Endothelial cell of umbilical vein (primary cell): ENCODE measurements around the gene TM4SF20. TPM values are rescaled to one million over a fixed set of nuclear protein-coding genes. Genes with fewer than 3 reads are reported as not detected.

Experiments
- BruUV-seq: library from RNA; stranded (reverse); fragments of 400-500 nt; replicated peaks from 2 replicates; lab custom pipeline; 2021; lab: Mats Ljungman, UMichigan
- CTCF ChIA-PET: fragments of 300-600, 350-600 bp; sonication (Branson Sonifier 250); formaldehyde crosslinking; loops from one replicate; lab custom pipeline; 2021; ENCODE audit warnings: antibody characterized with exemption, inconsistent platforms; lab: Charles Lee
- POLR2A ChIA-PET: fragments of 300-600, 350-600 bp; sonication (Branson Sonifier 250); formaldehyde crosslinking; loops from one replicate; lab custom pipeline; 2021; ENCODE audit warnings: antibody characterized with exemption, inconsistent platforms; lab: Charles Lee
- DNase-seq: peaks from one replicate; pipeline ENCODE4 v3.0.0-alpha.2; 2011; ENCODE audit warnings: low read depth, low spot score
- FAIRE-seq: peaks from 2 replicates; lab custom pipeline; 2011; peaks lifted over from hg19 to GRCh38; lab: Jason Lieb, UNC
- H2AFZ ChIP-seq: 2 replicates; pipeline ENCODE4 v1.6.0; 2012; ENCODE audit warnings: low read depth, low read length, control low read depth, inconsistent platforms
- H3K27ac ChIP-seq: 2 replicates; pipeline ENCODE4 v1.5.1; 2011; ENCODE audit warnings: low read depth, mild to moderate bottlenecking, control low read depth, low read length, moderate library complexity; ENCODE audit not compliant: insufficient read depth
- H3K27me3 ChIP-seq, 2 experiments: 2 replicates each; pipeline versions ENCODE4 v1.6.0 to v1.6.1; 2011; ENCODE audit warnings: low read length in 2 of 2, mixed read lengths in 1 of 2; ENCODE audit not compliant: control insufficient read depth in 2 of 2, insufficient read depth in 2 of 2
- H3K36me3 ChIP-seq, 2 experiments: 2 replicates in 1 of 2; 3 replicates in 1 of 2; pipeline ENCODE4 v1.5.1; 2011; ENCODE audit warnings: low read length in 2 of 2, mild to moderate bottlenecking in 1 of 2, moderate library complexity in 1 of 2; ENCODE audit not compliant: control insufficient read depth in 2 of 2, insufficient read depth in 2 of 2; ENCODE audit errors: extremely low read depth in 1 of 2
- H3K4me1 ChIP-seq: 3 replicates; pipeline ENCODE4 v1.5.1; 2011; ENCODE audit warnings: mild to moderate bottlenecking, low read length; ENCODE audit not compliant: control insufficient read depth, insufficient read depth; ENCODE audit errors: extremely low read depth
- H3K4me2 ChIP-seq: 2 replicates; pipeline ENCODE4 v1.6.1; 2011; ENCODE audit warnings: low read length, control low read depth, mixed read lengths; ENCODE audit not compliant: insufficient read depth
- H3K4me3 ChIP-seq, 3 experiments: fragments of 200-600 bp in 1 of 3; sonication (generic), shearing (Covaris generic) in 1 of 3; replicated peaks in 1 of 3; 2 replicates each; pipeline ENCODE4 v1.5.1; 2011 to 2016; ENCODE audit warnings: control low read depth in 3 of 3, low read length in 3 of 3, mild to moderate bottlenecking in 2 of 3, inconsistent platforms in 1 of 3, low read depth in 1 of 3, moderate library complexity in 1 of 3; ENCODE audit not compliant: insufficient read depth in 1 of 3
- H3K79me2 ChIP-seq: 2 replicates; pipeline ENCODE4 v1.6.0; 2012; ENCODE audit warnings: low read length, inconsistent platforms; ENCODE audit not compliant: control insufficient read depth, insufficient read depth
- H3K9ac ChIP-seq: replicated peaks from 2 replicates; pipeline ENCODE3; 2011; ENCODE audit warnings: low read length, control low read depth; ENCODE audit not compliant: insufficient read depth; ENCODE audit errors: extremely low read depth
- H3K9me1 ChIP-seq: replicated peaks from 3 replicates; pipeline ENCODE4 v1.6.0; 2011; ENCODE audit warnings: mild to moderate bottlenecking, low read length; ENCODE audit not compliant: control insufficient read depth, insufficient read depth; ENCODE audit errors: extremely low read depth
- H3K9me3 ChIP-seq: replicated peaks from 2 replicates; pipeline ENCODE4 v1.5.1; 2012; ENCODE audit warnings: low read length, inconsistent platforms; ENCODE audit not compliant: control insufficient read depth, insufficient read depth
- H4K20me1 ChIP-seq: replicated peaks from 2 replicates; pipeline ENCODE3; 2011; ENCODE audit warnings: mild to moderate bottlenecking, low read length; ENCODE audit not compliant: control insufficient read depth, insufficient read depth; ENCODE audit errors: extremely low read depth
- CTCF ChIP-seq, 2 donors: IDR thresholded peaks; 1 replicate in 1 of 2; 2 replicates in 1 of 2; pipeline ENCODE4 v1.5.1; 2011; ENCODE audit warnings: low read length in 2 of 2, mild to moderate bottlenecking in 2 of 2, moderate library complexity in 2 of 2, control low read depth in 1 of 2, inconsistent platforms in 1 of 2, low read depth in 1 of 2; ENCODE audit not compliant: insufficient read depth in 1 of 2; ENCODE audit errors: extremely low read depth in 1 of 2
- EZH2 ChIP-seq: IDR thresholded peaks from 2 replicates; pipeline ENCODE4 v1.6.1; 2012; ENCODE audit warnings: borderline replicate concordance, low read depth, mild to moderate bottlenecking, moderate library complexity, low read length, inconsistent platforms; ENCODE audit not compliant: severe bottlenecking
- FOS ChIP-seq: IDR thresholded peaks from 2 replicates; pipeline ENCODE4 v1.6.1; 2011; ENCODE audit warnings: mild to moderate bottlenecking, low read length, moderate library complexity, borderline replicate concordance; ENCODE audit not compliant: insufficient read depth
- GATA2 ChIP-seq: IDR thresholded peaks from 2 replicates; pipeline ENCODE4 v1.7.0; 2011; ENCODE audit warnings: low read depth, mild to moderate bottlenecking, moderate library complexity, mixed read lengths, low read length; ENCODE audit not compliant: insufficient read length, insufficient read depth
- JUN ChIP-seq: IDR thresholded peaks from 2 replicates; pipeline ENCODE4 v1.6.1; 2011; ENCODE audit warnings: borderline replicate concordance, low read depth; ENCODE audit not compliant: insufficient read length, insufficient read depth
- MAX ChIP-seq: IDR thresholded peaks from 2 replicates; pipeline ENCODE4 v1.6.1; 2011; ENCODE audit not compliant: insufficient read depth, insufficient read length
- MYC ChIP-seq: IDR thresholded peaks from one replicate; pipeline ENCODE4 v1.6.1; 2011; ENCODE audit warnings: mild to moderate bottlenecking, low read depth, low read length
- POLR2A ChIP-seq: IDR thresholded peaks from 2 replicates; pipeline ENCODE4 v1.6.1; 2012; ENCODE audit warnings: low read depth, mild to moderate bottlenecking, control low read depth, low read length
- POLR2AphosphoS5 ChIP-seq: IDR thresholded peaks from 2 replicates; pipeline ENCODE4 v1.6.1; 2012; ENCODE audit warnings: low read depth, mild to moderate bottlenecking, control low read depth, low read length, moderate library complexity; ENCODE audit not compliant: insufficient read depth
- dilution Hi-C: fragments of 300-500 bp; cut with MboI; formaldehyde crosslinking; loops from one replicate; pipeline ENCODE4 v1.15.0; 2019; ENCODE audit warnings: low sequenced_read_pairs; ENCODE audit not compliant: extremely low pct_ligation_motif_present
- intact Hi-C: fragments of 100-400 bp; cut with micrococcal nuclease; formaldehyde crosslinking; loops from one replicate; pipeline ENCODE4 v1.10.0; 2022
- polyA plus RNA-seq, 4 experiments: library from polyadenylated mRNA; depleted of rRNA in 3 of 4; stranded (reverse) in 3 of 4; unstranded in 1 of 4; fragments of >200 nt; gene quantifications; 2 replicates each; pipeline versions ENCODE4 v1.2.1 to v1.2.3, GENCODE V29; 2011 to 2012; ENCODE audit warnings: missing spikeins in 1 of 4
- total RNA-seq: library from RNA; stranded (reverse); gene quantifications from 2 replicates; pipeline ENCODE4 v1.2.3, GENCODE V29; 2021

The TM4SF20 gene
- total and polyA plus RNA-seq, 2 donors (not counting 3 experiments of a cell fraction or from before 2014, with no cell fraction given), result not detected

- no peaks in the 10 kb centered on the region for H3K79me2 ChIP-seq
- dilution Hi-C loops (no loop called here), intact Hi-C loops (no loop called here)
- H3K36me3 ChIP-seq, result peaks cover 5 to 9% of the 10 kb centered on the region in 2 experiments
- POLR2A ChIA-PET, result no interaction called here
- no peaks in the 10 kb centered on the region for H3K27me3 ChIP-seq
- no peaks in the 10 kb centered on the region for H3K4me1 ChIP-seq
- TF ChIP-seq MAX (no peak), MYC (no peak), GATA2 (no peak), JUN (no peak)
- no peaks in the 10 kb centered on the region for H4K20me1 ChIP-seq
- CTCF ChIA-PET, result no interaction called here
- no peak overlapping the region for H3K27ac ChIP-seq
- no peak overlapping the region for H3K9ac ChIP-seq
- no TSS peak for BruUV-seq
- H3K9me3 ChIP-seq, result no peaks in the 10 kb centered on the region
- DNase-seq (no peak), FAIRE-seq (no peak)
- no peak overlapping the region for H3K4me3 ChIP-seq
- no peaks in the 10 kb centered on the region for H3K9me1 ChIP-seq
- no peak overlapping the region for H3K4me2 ChIP-seq
- no peak overlapping the region for H2AFZ ChIP-seq
These were observed 27.5 kb downstream of the TM4SF20 start for GRCh38 chr2:227351639-227352038.

- intact Hi-C loops (no loop called here), dilution Hi-C loops (no loop called here)
- Histone ChIP-seq H3K4me2 (no peak overlapping the region), H4K20me1 (no peaks in the 10 kb centered on the region), H3K27ac (no peak overlapping the region), H3K79me2 (no peaks in the 10 kb centered on the region), H3K9me3 (no peaks in the 10 kb centered on the region), H3K9me1 (no peaks in the 10 kb centered on the region), H2AFZ (no peak overlapping the region), H3K4me3 (no peak overlapping the region), H3K36me3 (peaks cover 2 to 5% of the 10 kb centered on the region in 2 experiments), H3K4me1 (no peaks in the 10 kb centered on the region), H3K9ac (no peak overlapping the region), H3K27me3 (no peaks in the 10 kb centered on the region)
- no TSS peak for BruUV-seq
- FAIRE-seq (no peak), DNase-seq (no peak)
- TF ChIP-seq CTCF (IDR thresholded peaks at IDR 0.05; ENCODE audit: extremely low read depth in 1 of 2, insufficient read depth in 1 of 2, low read depth in 1 of 2, low read length in 2 of 2) (no peak), MAX (no peak), GATA2 (no peak), JUN (no peak), POLR2A (no peak), POLR2AphosphoS5 (no peak), EZH2 (no peak), MYC (no peak), FOS (no peak)
- POLR2A ChIA-PET, result no interaction called here
- CTCF ChIA-PET, result interaction anchor here (1.1 kb wide), 1 partner anchor 8 kb away, joined by 3 read pairs; no protein-coding TSS in a partner anchor
These were observed 29.0 kb downstream of the TM4SF20 start for GRCh38 chr2:227349989-227350612.
